ENCODE data around the gene HOXD12. TPM values are rescaled to one million over a fixed set of nuclear protein-coding genes. Genes with fewer than 3 reads are reported as not detected.

The HOXD12 gene
- total RNA-seq, 2 experiments from 2014 or later = not detected

- H3K4me3 Mint-ChIP-seq = no peak overlapping the region
- H3K9me3 Mint-ChIP-seq = no peaks in the 10 kb centered on the region
- H3K4me1 Mint-ChIP-seq = peaks cover 18% of the 10 kb centered on the region
- H3K27me3 Mint-ChIP-seq = peaks cover 87% of the 10 kb centered on the region
- no peak for DNase-seq
- no peak overlapping the region for H3K27ac Mint-ChIP-seq
- no peaks in the 10 kb centered on the region for H3K36me3 Mint-ChIP-seq
These were observed 25.6 kb downstream of the HOXD12 start for GRCh38 chr2:176124947-176125771.

DNA sequence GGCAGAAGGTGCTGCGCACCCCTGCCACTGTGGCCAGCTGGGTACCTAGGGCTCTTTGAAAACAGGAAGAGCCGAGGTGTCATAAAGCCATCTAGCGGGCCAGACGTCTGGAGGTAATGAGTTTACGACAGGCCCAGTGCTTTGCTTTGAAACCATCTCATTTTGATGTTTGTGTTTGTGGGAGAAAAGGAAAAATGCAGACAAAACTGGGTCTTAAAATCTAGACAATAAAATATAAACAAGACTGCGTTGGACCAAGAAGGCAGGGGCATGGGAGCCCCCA lies 26.1 kb downstream of the HOXD12 start:
- no peak for DNase-seq
- Mint-ChIP-seq H3K9me3 (no peaks in the 10 kb centered on the region), H3K4me1 (peaks cover 18% of the 10 kb centered on the region), H3K4me3 (no peak overlapping the region), H3K27ac (no peak overlapping the region), H3K36me3 (no peaks in the 10 kb centered on the region), H3K27me3 (peaks cover 87% of the 10 kb centered on the region)

GRCh38 chr2:176126929-176127773 lies 27.6 kb downstream of the HOXD12 start:
- Mint-ChIP-seq H3K4me1 (peaks cover 27% of the 10 kb centered on the region), H3K27ac (no peak overlapping the region)

GRCh38 chr2:176127774-176128072 lies 28.1 kb downstream of the HOXD12 start:
- Mint-ChIP-seq H3K36me3 (no peaks in the 10 kb centered on the region), H3K27me3 (peaks cover 88% of the 10 kb centered on the region), H3K9me3 (no peaks in the 10 kb centered on the region), H3K4me1 (peaks cover 30% of the 10 kb centered on the region), H3K27ac (no peak overlapping the region), H3K4me3 (no peak overlapping the region)
- no peak for DNase-seq

More at GRCh38 chr2:176126929-176127773, 27.6 kb downstream of the HOXD12 start:
- Mint-ChIP-seq H3K27me3 (peaks cover 87% of the 10 kb centered on the region), H3K9me3 (no peaks in the 10 kb centered on the region), H3K36me3 (no peaks in the 10 kb centered on the region), H3K4me3 (no peak overlapping the region)
- peak; percentile 44 for DNase-seq

DNA sequence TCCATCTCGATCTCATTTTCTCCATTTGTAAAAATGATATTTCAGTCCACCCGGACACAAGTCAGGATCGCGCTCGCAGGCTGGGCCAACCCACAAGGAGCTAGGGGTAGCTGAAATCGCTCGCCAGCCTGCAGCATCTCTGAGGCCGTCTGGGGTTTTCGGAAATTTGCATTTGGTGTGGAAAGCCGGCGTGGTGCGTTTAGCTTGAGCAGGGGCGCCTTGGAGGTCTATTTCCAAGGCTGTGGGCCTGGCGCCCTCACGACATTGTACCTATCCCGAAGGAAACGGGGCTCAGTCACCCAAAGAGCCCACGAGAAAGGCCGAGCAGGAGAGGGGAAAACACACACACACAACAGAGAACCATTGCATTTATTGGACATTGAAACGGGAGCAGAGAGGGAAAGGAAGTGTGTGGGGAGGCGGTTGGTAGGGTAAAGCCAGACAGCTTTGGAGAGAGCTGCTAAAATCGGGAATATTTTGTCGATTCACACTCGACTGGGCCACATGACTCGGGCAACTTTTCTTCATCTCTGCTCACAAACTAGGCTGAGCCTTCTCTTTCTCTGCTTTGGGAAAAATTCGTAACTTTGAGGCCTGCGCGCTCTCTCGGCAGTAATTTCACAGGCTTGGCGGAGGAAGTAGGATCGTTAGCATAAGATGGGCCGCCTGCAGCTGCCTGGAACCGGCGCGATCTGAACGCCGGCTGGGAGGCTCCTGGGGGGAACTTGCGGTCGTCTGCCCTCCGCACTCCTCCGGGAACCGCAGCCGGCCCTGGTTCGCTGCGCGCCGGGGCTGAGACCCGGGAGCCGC lies 28.8 kb downstream of the HOXD12 start:
- no peak overlapping the region for H3K4me3 Mint-ChIP-seq
- peak overlapping the region; percentile 39 for H3K27ac Mint-ChIP-seq
- peaks cover 33% of the 10 kb centered on the region for H3K4me1 Mint-ChIP-seq
- H3K9me3 Mint-ChIP-seq = no peaks in the 10 kb centered on the region
- no peak for DNase-seq
- H3K27me3 Mint-ChIP-seq = peaks cover 91% of the 10 kb centered on the region
- H3K36me3 Mint-ChIP-seq = no peaks in the 10 kb centered on the region

DNA sequence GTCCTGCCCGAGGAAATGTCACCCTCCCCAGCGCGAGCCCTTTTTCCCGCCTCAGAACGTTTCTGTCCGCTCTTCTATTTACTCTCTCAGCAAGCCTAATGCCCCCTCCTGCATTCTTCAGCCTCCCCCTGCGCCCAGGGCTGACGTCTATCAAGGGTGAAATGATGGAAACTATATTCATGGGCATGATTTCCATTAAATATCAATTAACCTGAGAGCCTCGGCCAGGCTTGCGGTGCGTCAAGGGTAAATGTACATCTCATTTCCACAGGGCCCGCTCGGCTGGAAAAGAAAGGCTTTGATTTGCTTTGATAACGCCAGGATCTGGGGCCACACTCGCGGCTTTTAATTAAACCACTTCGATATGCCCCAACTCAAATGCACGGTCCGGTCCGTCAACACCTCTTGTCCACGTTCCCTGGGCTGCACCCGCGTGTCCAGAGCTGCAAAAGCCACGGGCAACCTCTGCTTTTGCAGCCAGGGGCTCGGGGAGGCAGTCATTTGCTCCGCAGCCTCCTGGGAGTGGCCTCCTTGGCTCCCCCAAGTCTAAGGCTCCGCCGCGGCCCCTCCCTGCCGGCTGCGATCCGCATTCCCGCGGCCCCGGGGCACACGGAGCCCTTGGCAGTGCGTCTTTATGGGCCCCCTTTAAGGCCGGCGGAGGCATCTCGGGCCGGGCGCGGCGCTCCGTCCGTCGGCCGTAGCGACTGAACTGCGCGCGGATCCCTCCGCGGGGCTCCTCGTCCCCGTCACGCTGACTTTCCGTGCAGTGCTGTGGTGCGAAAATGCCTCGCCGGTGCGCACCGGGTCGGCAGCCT lies 29.6 kb downstream of the HOXD12 start, which contains the start of gene HOXD8:
HOXD8 (plus strand) TSS at position 724 of the 815 bp plus-strand sequence. CDS start 662 bp downstream, outside the sequence.
- Mint-ChIP-seq H3K4me1 (peaks cover 28% of the 10 kb centered on the region), H3K27me3 (peaks cover 91% of the 10 kb centered on the region), H3K27ac (no peak within 1 kb of the TSS), H3K36me3 (no peaks in the 10 kb centered on the region), H3K9me3 (no peaks in the 10 kb centered on the region), H3K4me3 (peak within 1 kb of the TSS; percentile 43)
- no peak for DNase-seq

GRCh38 chr2:176129813-176130146 lies 30.2 kb downstream of the HOXD12 start:
- DNase-seq = no peak
- Mint-ChIP-seq H3K9me3 (no peaks in the 10 kb centered on the region), H3K4me1 (peaks cover 28% of the 10 kb centered on the region), H3K36me3 (no peaks in the 10 kb centered on the region), H3K27ac (no peak overlapping the region), H3K27me3 (peaks cover 91% of the 10 kb centered on the region), H3K4me3 (peak overlapping the region; percentile 29)

- peaks cover 28% of the 10 kb centered on the region for H3K4me1 Mint-ChIP-seq
- no peaks in the 10 kb centered on the region for H3K36me3 Mint-ChIP-seq
- peak overlapping the region; percentile 45 for H3K4me3 Mint-ChIP-seq
- H3K27ac Mint-ChIP-seq = no peak overlapping the region
- peaks cover 91% of the 10 kb centered on the region for H3K27me3 Mint-ChIP-seq
- peak; percentile 37 for DNase-seq
- no peaks in the 10 kb centered on the region for H3K9me3 Mint-ChIP-seq
These were observed 30.8 kb downstream of the HOXD12 start for GRCh38 chr2:176130147-176130956.

DNA sequence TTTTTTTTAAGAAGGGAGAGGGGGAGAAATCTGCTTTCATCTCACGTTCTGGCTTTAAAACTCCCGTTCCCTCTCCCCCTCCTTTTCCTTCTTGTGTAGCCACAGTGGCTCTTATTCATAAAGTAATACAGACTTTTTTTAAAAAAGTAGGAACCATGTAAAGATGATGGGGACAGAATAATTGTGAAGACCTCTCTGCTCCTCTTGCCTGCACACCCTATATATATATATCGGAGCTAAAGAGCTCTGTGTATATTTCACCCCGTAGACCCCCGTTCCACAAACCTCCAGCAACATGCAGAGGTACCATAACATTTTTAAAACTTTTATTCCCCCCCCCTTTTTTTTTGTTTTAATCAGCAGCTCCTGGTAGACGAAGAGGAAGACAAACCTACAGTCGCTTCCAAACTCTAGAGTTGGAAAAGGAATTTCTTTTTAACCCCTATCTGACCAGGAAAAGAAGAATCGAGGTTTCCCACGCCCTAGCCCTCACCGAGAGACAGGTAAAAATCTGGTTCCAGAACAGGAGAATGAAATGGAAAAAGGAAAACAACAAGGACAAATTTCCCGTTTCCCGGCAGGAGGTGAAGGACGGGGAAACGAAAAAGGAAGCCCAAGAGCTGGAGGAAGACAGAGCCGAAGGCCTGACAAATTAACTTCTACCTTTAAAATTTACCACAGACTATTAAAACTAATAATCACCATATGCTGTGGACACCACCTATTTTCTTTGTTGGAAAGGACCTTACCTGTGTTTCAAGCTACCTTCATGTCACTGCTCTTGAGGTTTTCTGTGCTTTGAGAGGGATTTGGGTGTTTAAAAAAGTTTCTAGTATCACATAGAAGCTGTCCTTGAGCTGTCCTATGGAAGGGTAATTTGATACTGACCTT lies 31.6 kb downstream of the HOXD12 start:
- DNase-seq = no peak
- Mint-ChIP-seq H3K36me3 (peaks cover 1% of the 10 kb centered on the region), H3K27ac (no peak overlapping the region), H3K27me3 (peaks cover 91% of the 10 kb centered on the region), H3K9me3 (peaks cover 2% of the 10 kb centered on the region), H3K4me3 (peak overlapping the region; percentile 45), H3K4me1 (peaks cover 34% of the 10 kb centered on the region)

- H3K4me1 Mint-ChIP-seq = peaks cover 34% of the 10 kb centered on the region
- H3K36me3 Mint-ChIP-seq = peaks cover 1% of the 10 kb centered on the region
- H3K4me3 Mint-ChIP-seq = peak overlapping the region; percentile 66
- H3K27me3 Mint-ChIP-seq = peaks cover 89% of the 10 kb centered on the region
- H3K27ac Mint-ChIP-seq = no peak overlapping the region
- peaks cover 2% of the 10 kb centered on the region for H3K9me3 Mint-ChIP-seq
- DNase-seq = no peak
These were observed 32.2 kb downstream of the HOXD12 start for GRCh38 chr2:176131848-176132158.

DNA sequence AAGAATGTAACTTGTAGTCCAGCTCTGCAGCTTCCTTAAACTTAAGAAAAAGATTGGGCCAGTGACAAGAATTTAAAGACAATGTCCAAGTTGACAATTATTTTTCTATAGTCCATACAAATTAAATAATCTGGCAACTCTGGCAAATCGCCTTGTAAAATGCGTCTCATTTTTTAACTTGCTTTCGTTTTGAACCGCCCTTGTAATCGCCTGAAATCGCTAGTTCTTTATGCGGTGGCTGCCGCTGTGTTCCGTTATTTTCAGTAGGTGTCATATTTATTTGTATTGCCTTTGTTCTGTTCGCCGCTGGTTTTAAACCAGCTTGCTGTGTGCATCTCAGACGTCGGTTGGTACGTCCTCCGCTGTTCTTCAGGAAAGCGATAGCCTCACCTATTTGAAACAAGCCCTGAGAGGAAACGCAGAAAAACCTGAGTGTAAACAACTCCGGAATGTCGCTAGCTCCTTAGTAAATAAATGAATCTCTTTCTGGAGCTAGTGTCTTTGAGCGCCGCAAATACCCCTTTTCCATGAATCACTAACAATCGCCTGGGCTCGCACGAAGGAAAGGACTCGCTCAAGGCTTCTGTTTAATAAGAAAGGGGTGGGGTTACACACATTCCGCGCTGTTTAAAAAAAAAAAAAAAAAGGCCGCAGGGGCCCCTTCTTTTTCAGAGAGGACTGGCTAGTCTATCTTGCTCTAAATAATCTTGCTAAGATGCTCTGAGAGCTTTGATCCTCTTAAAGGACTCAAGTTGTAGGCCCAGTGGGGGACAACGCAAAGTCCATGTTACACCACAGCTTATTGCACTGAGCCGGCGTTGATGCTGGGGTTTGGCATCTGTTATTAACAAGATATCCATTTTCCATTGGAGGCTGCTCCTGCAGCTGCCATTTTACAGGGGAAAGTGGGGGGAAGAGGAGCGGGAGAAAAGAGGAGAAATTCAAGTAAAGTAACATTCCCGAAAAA lies 32.9 kb downstream of the HOXD12 start:
- Mint-ChIP-seq H3K36me3 (peaks cover 2% of the 10 kb centered on the region), H3K4me1 (peaks cover 32% of the 10 kb centered on the region), H3K27me3 (peaks cover 89% of the 10 kb centered on the region), H3K27ac (no peak overlapping the region), H3K4me3 (peak overlapping the region; percentile 66), H3K9me3 (peaks cover 2% of the 10 kb centered on the region)
- DNase-seq = no peak

GRCh38 chr2:176133389-176133788 lies 33.8 kb downstream of the HOXD12 start:
- peaks cover 89% of the 10 kb centered on the region for H3K27me3 Mint-ChIP-seq
- H3K36me3 Mint-ChIP-seq = peaks cover 5% of the 10 kb centered on the region
- no peak overlapping the region for H3K4me3 Mint-ChIP-seq
- DNase-seq = no peak
- H3K4me1 Mint-ChIP-seq = peaks cover 30% of the 10 kb centered on the region
- H3K9me3 Mint-ChIP-seq = peaks cover 4% of the 10 kb centered on the region
- no peak overlapping the region for H3K27ac Mint-ChIP-seq

Measured in activated naive CD8-positive, alpha-beta T cell treated with anti-CD3 and anti-CD28 coated beads for 36 hours (primary cell).